SIG-M5 treated with dmso at 0.1 percent for 504 hours (cell line): ENCODE measurements around the gene KCNIP4.

ENCODE experiments used
- DNase-seq: peaks from one replicate; lab custom pipeline; 2025; ENCODE audit not compliant: unreplicated experiment; lab: John Stamatoyannopoulos, UW

The KCNIP4 gene

DNA sequence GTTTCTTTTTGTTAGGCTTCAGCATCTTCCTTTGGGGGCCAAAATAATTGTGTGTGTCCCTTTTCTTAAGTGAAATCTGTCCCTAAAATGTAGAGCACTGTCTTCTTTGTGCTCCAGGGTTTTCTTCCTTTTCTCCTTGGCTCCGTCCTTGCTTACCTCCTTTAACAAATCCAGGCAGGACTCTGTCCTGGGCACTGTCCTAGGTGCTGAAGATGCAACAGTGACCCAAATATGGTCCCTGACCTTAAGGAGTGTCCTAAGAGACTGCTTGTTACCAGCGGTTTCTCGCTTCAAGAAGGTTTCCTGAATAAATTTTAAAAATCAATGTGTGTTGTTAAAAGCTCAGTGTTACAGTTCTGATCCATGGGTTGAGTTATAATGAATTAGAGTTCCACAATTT, 471.8 kb downstream of the KCNIP4 start:
- no peak for DNase-seq

DNA sequence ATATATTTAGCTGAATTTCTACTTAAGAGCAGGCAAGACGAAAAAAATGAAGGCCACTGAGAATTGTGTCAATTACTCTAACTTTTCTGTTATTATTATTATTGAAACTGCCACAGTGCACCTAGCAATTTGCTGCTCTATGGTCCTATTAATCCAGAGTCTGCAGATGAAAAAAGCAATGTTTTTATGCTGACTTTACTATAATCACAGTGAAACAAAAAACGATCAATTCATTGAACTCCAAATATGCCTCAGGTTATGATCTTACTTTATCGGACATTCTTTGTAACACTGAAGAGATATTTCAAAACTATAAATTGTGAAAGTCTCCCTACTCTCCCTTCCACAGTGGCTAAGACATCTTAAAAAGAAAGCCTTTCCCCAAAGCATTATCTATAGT, 474.4 kb downstream of the KCNIP4 start:
- DNase-seq = no peak

DNA sequence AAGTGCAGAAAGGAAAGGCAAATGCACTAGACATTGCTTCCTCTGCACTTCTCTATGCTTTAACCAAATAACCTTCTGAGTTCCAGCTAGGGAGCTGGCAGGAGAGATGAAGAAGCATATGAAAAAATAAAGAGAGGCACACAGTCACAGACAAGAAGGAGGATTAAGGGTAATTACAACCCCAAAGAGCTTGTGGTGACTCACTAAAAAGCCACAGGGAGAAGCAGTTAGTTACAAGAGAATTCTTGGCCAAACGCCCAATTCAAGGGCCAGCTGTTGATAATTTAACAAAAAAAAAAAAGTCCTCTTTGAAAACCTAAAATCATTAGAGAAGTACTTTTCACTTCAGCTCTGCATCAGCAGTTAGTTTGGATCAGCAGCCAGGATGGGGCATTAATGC, 478.0 kb downstream of the KCNIP4 start:
- no peak for DNase-seq

DNA sequence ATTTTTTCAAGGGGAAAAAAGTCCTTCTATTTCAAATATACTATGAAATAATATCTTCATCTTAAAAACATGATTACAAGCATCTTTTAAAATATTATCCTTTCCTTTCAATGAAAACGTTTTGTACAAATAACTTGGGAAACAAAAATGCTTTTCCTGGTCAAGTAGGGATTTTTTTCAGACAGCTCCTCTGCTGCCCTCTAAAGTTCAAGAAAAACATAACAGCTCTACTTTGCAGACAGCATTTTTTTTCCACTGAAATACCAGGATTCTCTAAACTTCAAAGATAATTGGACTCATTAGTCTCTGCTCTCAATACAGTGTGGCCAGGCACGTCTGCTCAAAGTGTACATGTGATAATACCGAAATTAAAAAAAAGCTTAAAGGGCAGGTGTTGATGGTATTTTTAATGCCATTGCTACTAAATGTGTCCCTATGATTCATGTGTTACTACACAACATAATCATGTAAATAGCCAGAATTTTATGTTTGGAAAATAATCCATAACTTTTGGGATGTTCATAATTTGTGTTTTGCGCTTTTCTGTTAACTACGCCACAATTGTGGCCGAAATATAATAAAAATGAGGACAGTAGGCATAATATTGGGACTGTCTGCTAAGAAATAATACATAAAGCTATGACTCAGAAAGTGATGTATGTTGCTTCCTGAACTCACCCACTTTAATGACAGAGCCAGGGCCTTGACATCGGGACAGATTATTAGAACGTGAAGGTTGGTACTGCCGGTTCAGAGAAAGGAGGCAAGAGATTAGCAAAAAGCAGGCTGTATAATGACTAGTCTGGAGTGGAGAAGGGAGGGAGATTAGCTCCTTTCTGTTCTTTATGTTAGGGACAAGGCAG, 478.9 kb downstream of the KCNIP4 start:
- DNase-seq = peak; percentile 7

DNA sequence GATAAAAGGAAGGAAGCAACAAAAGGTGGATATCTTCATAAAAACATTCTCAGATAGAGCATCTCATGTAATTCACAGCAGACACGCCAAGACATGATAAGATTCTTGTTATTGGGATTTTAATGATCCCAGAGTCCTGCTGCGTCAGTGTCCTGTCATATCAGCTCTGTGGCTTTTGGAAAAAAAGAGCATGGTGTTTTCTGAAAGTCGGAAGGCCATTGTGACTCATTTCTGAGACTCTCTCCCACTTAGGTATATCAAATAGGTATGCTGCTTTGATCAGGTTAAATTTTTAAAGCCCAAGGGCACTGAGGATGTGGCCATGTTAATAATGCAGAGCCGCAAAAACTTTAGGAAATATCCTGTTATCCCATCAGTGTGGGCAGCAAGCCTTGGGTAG, 481.0 kb downstream of the KCNIP4 start:
- DNase-seq = no peak

DNA sequence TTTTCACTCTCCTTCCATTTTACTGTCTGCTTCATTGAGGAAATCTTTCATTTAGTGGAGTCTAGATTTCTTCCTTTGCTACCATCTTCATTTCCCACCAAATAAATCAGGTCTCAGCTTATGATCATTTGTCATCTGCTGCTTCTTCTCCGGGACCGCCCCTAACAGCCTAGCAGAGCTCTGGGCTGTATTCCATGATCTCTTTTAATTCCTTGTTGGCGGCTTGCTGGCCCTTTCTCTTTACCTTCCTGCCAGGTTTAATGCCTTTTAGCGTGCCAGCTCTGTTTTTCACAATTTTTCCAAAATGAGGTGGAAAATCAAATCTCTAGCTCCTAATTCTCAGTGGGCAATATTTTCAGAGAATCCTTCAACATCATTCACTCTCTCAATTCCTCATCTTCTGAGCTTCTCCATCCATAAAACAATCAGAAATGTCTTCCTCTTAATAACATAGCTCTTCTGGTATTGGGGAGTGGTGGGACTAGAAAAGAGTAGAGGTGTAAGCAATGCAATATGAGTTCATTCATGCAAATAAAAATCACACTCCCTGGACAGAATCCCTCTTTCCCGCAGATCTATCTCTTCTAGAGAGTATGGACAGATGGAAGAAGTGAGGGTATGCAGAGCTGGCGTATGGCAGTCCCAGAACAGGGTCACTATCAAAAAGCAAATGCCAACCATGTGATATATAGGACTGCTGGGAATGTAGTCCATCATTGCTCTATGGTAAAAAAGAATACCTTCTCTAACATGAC, 491.3 kb downstream of the KCNIP4 start:
- DNase-seq = no peak

DNA sequence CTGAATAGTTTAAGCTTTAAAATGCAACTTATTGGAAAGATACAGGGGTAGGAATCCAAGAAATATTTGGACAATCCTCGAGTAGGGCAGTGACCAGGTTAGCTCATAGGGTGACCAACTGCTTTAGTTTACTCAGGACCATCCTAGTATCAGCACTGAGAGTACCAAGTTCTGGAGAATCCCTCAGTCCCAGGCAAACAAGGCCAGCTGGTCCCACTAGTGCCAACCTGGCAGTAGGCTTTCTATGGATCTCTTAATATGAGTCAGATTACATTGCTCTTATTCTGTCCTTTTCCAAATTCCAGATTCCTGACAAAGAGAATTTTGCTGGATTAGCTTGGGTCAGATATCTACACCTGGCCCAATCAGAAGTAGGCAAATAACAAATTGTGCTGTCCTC, 493.7 kb downstream of the KCNIP4 start:
- DNase-seq = no peak

DNA sequence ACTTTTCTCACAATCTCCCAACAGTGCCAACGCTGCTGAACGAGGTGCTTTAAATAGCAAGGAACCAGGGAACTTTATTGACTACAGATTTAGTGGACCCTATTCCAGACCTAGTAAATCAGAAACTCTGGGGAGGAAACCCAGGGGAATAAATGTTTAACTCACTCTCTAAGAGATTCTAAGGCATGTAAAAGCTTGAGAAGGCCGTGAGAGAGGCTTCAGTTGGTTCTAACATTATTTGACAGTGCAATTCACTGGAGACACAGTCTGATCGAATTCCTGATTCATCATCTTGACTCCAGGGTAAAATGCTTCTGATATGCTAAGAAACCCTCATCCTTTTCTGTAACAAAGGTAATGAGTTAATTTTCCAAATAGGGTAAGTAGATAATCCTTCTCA, 494.4 kb downstream of the KCNIP4 start:
- no peak for DNase-seq

DNA sequence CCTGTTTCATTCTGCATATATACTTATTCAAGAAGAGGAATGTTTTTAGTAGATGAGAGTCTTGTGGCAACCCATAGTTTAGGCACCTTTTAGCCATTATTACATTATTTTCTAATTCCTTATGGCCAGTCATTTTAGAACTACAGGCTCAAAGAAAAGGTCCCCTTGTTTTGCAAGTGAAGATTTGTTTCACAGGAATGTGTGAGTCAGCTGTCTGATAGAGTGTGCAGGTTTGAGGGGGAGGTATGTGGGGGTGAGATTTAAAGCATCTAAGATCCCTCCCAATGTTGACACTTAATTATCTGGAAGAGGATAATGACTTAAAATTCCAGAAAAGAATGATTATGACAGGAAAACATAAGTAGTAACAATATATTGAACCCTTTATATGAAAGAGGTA, 495.6 kb downstream of the KCNIP4 start:
- no peak for DNase-seq

DNA sequence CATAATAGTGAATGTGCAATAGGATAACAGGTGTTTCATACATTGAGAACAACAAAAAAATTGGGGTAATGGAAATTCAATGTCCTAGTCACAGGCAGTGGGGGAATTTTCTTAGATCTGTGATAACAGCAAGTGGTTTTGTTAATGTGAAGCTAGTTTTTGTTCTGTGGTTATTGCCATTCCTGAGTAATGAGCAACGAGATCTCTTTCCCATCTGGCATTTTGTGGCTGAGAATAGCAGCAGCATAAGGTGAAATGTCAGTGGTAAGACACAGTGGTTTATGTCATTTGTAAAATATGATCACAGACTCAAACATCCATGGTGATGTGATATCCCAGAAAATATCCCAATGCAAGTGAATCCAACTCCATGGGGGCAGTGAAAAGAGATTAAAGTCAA, 497.5 kb downstream of the KCNIP4 start:
- no peak for DNase-seq

DNA sequence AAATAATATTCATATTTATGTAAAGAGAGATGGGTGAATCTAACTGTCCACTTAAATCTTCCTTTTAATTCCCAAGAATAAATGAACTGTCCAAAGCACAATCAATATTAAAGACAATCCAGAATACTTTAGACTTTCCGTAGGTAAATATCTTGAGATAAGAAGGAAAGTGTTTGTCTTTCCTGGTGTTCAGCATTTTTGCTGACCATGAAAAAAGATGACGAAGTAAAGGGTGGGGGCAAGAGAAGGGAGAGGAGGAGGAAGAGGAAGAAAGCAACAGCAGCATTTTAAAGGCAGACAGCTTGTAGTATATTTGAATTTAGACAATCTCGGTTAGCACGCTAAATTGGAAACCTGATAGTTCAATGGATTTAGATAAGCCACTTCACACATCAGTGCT, 498.2 kb downstream of the KCNIP4 start:
- DNase-seq = no peak

DNA sequence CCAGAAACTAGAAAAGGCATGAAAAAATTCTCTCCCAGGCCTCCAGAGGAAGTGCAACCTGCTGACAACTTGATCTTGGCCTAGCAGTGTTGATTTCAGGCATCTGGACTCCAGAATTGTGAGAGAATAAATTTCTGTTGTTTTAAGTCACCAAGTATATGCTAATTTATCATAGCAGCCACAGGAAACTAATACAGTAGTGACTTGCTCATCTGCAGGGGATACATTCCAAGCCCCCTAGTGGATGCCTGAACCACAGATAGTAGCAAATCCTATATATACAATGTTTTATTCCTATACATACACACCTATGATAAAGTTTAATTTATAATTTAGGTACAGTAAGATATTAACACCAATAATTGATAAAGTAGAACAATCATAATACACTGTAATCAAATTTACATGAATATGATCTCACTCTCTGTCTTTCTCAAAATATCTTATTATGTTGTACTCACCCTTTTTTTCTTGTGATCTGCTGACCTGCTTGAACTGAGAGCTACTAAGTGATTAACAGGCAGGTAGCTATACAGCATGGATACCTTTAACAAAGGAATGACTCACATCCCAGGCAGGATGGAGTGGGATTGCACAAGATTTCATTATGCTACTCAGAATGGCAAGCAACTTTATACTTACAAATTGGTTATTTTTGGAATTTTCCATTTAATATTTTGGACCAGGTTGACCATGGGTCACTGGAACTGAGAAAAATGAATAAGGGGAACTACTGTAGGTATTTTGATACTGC, 501.1 kb downstream of the KCNIP4 start:
- no peak for DNase-seq

DNA sequence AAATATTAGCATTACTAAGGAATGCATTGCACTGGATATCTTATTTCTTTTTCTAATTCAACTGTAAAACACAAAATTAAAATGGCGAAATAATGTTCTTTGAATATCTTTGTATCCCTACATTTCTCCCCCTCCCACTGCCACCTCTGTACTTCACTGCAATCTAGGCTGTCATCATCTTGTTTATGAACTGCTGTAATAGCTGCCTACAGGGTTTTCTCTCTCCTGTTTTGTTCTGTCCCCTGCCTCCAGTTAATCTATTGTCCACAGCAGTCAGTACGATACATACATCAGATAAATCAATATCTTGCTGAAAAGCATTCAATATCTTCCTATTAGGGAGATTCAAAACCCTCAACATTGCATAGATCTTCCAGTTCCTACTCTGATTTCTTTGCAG, 528.4 kb downstream of the KCNIP4 start:
- DNase-seq = no peak

DNA sequence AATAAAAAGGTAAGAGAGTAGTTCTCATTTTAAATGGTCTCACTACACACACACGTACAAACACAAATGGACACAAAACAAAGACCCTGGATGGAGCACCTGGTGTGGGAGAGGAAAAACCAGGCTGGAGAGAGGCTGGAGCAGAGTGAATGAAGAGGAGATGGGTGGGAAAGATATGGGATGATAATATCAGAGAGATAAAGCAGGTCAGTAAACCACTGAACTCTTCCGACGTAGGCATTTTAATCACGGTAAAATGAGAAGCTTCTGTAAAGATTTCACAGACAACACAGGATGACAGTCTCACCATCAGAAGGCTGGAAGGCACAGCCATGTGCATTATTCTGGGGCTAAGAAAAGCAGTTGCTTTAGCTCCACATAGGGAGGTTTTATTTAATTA, 532.8 kb downstream of the KCNIP4 start:
- DNase-seq = no peak

DNA sequence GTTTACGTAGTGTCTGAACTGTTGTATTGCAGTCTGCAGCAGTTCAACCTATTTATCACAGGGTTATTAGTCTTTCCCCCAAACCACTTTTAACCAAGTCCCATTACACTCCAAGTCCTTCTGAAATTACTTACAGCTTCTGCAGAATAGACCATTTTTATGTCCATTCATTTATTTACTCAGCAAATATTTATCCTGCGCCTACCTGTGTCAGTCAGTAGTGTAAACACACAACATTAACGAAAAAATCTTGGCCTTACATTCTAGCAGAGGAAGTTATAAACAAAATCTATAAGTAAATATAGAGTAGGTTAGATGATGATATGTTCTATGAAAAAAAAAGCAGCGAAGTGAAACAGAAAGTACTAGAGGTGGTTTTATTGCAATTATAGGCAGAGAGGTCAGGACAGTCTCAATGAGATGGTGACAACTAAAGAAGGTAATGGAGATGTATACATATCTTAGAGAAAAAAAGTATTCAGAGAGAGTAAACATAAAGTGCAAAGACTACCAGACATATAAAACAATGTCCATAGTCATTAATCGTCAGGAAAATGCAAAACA, 534.7 kb downstream of the KCNIP4 start:
- no peak for DNase-seq

DNA sequence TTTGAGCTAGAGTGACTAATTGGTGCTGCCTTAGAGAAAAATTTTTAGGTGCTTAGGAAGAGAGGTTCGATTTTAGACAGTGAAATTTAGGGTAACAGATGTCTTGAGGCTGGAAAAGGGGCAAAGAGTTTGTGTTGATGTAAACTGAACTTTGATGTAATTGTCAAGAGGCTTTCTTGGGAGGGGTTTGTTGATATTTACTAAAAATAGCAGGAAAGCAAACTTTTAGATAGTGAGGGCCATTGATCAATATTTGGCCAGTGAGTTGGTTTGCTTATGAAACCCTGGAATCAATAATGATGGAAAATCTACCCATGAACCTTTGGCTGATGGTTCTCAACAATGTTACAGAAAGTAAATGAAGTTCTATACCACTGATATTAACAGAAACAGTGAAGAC, 537.5 kb downstream of the KCNIP4 start:
- no peak for DNase-seq

DNA sequence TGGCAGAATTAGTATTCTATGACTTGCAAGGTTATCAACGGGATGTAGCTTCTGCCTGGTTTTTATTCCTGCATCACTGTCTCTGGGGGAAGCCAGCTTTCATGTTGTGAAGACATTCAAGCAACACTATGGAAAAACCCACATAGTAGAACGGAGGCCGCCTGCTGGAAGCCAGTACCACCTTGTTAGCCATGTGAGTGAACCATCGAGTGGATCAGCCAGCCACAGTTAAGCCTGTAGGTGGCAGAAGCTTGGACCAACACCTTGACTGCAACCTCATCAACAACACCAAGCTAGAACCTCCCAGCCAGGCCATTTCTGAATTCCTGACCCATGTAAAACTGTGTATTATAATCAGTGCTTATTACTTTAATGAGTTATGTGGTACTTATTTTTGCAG, 538.2 kb downstream of the KCNIP4 start:
- DNase-seq = no peak

DNA sequence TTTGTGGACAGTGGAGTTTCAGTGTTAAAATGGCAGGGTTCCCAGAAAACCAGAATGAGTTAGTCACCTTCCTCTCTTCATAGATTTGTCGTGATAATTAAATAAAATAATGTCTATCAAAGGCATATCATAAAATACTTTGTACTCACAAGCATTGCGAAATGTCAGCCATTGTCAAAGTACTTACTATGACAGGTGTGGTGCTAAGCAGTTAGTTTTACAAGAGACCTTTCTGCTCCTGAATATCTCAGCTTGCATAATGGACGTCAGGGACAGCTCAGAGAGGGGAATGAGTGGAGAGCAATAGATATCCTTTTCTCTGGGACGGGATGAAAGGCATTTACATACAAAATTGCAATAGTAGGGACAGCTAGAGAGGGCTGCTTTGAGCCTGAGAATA, 560.9 kb downstream of the KCNIP4 start:
- DNase-seq = no peak

DNA sequence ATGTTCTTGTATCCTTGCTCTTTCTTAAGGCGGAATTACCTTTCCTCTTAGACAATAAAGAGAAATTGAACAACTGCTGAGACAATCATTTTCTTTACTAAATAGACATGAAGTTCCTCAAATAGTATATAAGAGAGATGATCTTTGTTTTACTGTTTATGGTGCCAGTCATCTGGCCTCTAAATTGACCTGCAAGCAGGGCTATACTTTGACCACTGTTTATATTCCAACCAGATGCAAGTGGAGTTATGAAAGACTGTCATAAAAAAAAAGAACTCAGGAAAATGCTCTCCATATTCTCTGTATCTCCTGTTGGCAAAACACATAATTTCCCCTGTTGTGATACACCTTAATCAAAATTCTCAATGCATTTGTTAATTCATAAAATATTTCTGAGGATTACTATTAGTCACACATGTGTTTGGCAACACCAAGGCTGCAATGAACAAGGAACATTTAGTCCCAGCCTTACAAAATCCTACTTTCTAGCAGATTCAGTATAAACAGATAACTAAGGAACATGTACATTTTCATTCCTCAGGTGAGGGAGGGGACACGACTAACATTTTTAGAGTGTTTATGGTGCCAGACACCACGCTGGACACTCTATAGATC, 562.3 kb downstream of the KCNIP4 start:
- DNase-seq = no peak

DNA sequence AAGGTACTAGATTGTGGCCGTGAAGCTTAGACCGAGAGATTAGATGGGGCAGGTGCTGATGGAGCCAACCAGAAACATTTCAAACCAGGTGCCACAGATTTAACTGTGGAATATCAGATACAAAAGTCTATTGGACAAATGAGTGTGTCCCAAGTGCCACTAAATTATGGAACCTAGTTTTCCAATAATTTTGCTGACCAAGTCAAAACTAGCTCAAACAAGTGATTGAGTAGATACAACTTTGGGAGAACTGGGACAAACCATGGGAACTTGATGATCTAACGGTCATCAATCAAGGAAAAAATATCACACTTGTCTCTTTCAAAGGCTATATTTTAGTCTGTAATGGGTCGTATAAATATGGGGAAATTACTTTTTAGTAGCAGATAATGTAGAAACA, 562.9 kb downstream of the KCNIP4 start:
- no peak for DNase-seq

DNA sequence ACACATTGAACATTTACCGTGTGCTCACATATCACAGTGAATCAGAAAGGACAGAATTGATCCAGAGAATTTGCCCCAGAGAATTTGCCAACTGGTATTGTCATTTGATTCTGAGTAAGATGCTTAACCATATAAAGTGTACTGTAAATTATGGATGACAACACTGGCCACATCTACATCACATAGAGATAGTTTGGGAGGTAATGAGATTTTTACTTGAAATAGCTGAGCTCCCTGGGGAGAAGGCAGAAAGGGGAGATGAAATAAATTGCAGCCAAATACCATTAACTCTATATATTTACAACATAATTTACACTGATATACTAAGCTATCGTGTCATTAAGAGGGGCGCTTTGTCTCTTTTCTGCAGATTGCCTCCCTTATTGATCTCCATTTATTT, 564.0 kb downstream of the KCNIP4 start:
- no peak for DNase-seq
